Aorta (tissue), 5 donors: Measurements from ENCODE around the gene PDGFC. TPM values are rescaled to one million over a fixed set of nuclear protein-coding genes. Genes with fewer than 3 reads are reported as not detected.

Experiments
- ATAC-seq: fragments of 200-7000 bp; cut with Tn5 transposase; one replicate; pipeline ENCODE4 v1.9.1; 2022; ENCODE audit warnings: moderate library complexity; ENCODE audit not compliant: low FRiP score
- DNase-seq, 2 donors: peaks; one replicate each; pipeline ENCODE4 v3.0.0-alpha.2; 2020
- H3K27ac ChIP-seq, 2 donors: one replicate each; pipeline ENCODE4 v1.5.1; 2013; ENCODE audit warnings: low read length in 2 of 2, mild to moderate bottlenecking in 2 of 2, moderate library complexity in 2 of 2, control low read depth in 1 of 2, inconsistent platforms in 1 of 2, low read depth in 1 of 2
- H3K27me3 ChIP-seq, 2 donors: one replicate each; pipeline ENCODE4 v1.6.1; 2013; ENCODE audit warnings: control low read depth in 1 of 2, low read length in 1 of 2, mild to moderate bottlenecking in 1 of 2, moderate library complexity in 1 of 2; ENCODE audit not compliant: insufficient read depth in 2 of 2, control insufficient read depth in 1 of 2
- H3K36me3 ChIP-seq, 2 donors: one replicate each; pipeline ENCODE4 v1.6.1; 2013; ENCODE audit warnings: control low read depth in 1 of 2, low read length in 1 of 2, mild to moderate bottlenecking in 1 of 2; ENCODE audit not compliant: insufficient read depth in 2 of 2, control insufficient read depth in 1 of 2
- H3K4me1 ChIP-seq, 2 donors: one replicate each; pipeline ENCODE4 v1.6.1; 2013; ENCODE audit warnings: low read length in 2 of 2, control low read depth in 1 of 2, mild to moderate bottlenecking in 1 of 2, moderate library complexity in 1 of 2; ENCODE audit not compliant: insufficient read depth in 2 of 2, control insufficient read depth in 1 of 2
- H3K4me3 ChIP-seq, 2 donors: one replicate each; pipeline ENCODE4 v1.5.1; 2013; ENCODE audit warnings: low read length in 2 of 2, control low read depth in 1 of 2, mild to moderate bottlenecking in 1 of 2
- H3K9me3 ChIP-seq: one replicate; pipeline ENCODE4 v1.6.1; 2013; ENCODE audit warnings: mild to moderate bottlenecking, low read length; ENCODE audit not compliant: control insufficient read depth
- WGBS, 2 donors: extraction: QIAGEN DNeasy Blood & Tissue Kit; methylation state at CpG; one replicate each; pipeline ENCODE4 v1.1.7; 2013; 5-methylcytosine and 5-hydroxymethylcytosine counted together
- intact Hi-C, 2 donors: fragments of 100-400 bp; cut with DNase I; formaldehyde crosslinking; loops; one replicate each; pipeline versions ENCODE4 v1.14.2 to v1.15.0; 2022
- polyA plus RNA-seq, 2 donors: library from polyadenylated mRNA; stranded (reverse); fragments of 200-250 nt; gene quantifications; one replicate each; pipeline ENCODE4 v1.2.3, GENCODE V29; 2013
- total RNA-seq, 2 donors: library from RNA; stranded (reverse); fragmentation: NEBNext Ultra II Directional; extraction: Animal tissue kit (Norgen Biotek cat#: 25700); gene quantifications; one replicate each; pipeline ENCODE4 v1.2.1, GENCODE V29; 2021
- donor health status: healthy with polysubstance abuse.
- donor health status: Bipolar disorder and iron deficiency.
- donor health status: DM: no; HTN: no; CAD: no.
- donor health status: DM: no; HTN: no; CAD: no.
- donor health status: DM: yes; HTN: yes; CAD: no.

The PDGFC gene
- total and polyA plus RNA-seq, 4 donors, result 11.8 to 51.5 (median 29.2) TPM

GRCh38 chr4:156773648-156774357 is 197.8 kb downstream of the PDGFC start:
- no peak for DNase-seq
- ATAC-seq, result no peak
- H3K27me3 ChIP-seq, result no peaks in the 10 kb centered on the region
- H3K27ac ChIP-seq, result peak overlapping the region; percentile 68 to 82
- no peaks in the 10 kb centered on the region for H3K36me3 ChIP-seq
- no peaks in the 10 kb centered on the region for H3K9me3 ChIP-seq
- intact Hi-C loops, result loop anchor here (2.0 to 10.0 kb wide), 5 partner anchors 168 to 229 kb away; no protein-coding TSS in a partner anchor
- peaks cover 6 to 9% of the 10 kb centered on the region in 2 donors for H3K4me1 ChIP-seq
- 45 to 54% methylated on average over 4 of the region's 4 CpGs for WGBS, 2 donors
- no peak overlapping the region for H3K4me3 ChIP-seq

- ATAC-seq, result peak; percentile 75
- peak overlapping the region; percentile 59 to 67 for H3K27ac ChIP-seq
- WGBS, 2 donors, result 2 to 5% methylated on average over 6 of the region's 6 CpGs
- DNase-seq, result peak in 1 of 2 donors; percentile 51
- H3K4me3 ChIP-seq, result peak overlapping the region; percentile 26 to 76
- no peaks in the 10 kb centered on the region for H3K36me3 ChIP-seq
- no peaks in the 10 kb centered on the region for H3K9me3 ChIP-seq
- H3K4me1 ChIP-seq, result peaks cover 7% of the 10 kb centered on the region in 2 donors
- no peaks in the 10 kb centered on the region for H3K27me3 ChIP-seq
- intact Hi-C loops, result loop anchor here (5.0 to 10.0 kb wide), 4 partner anchors 171 to 227 kb away; no protein-coding TSS in a partner anchor
Measured at GRCh38 chr4:156771171-156771837, 200.3 kb downstream of the PDGFC start.

- Histone ChIP-seq H3K4me3 (no peak overlapping the region), H3K27me3 (no peaks in the 10 kb centered on the region), H3K4me1 (peaks cover 3 to 7% of the 10 kb centered on the region in 2 donors), H3K36me3 (no peaks in the 10 kb centered on the region), H3K9me3 (no peaks in the 10 kb centered on the region), H3K27ac (no peak overlapping the region)
- WGBS, 2 donors, result 3 to 16% methylated on average over 2 of the region's 2 CpGs
- intact Hi-C loops, result loop anchor here (5.0 to 10.0 kb wide), 4 partner anchors 172 to 225 kb away; no protein-coding TSS in a partner anchor
- ATAC-seq (no peak), DNase-seq (no peak)
Measured at GRCh38 chr4:156770140-156770539, 201.5 kb downstream of the PDGFC start.

- Histone ChIP-seq H3K4me1 (peaks cover 6 to 8% of the 10 kb centered on the region in 2 donors), H3K4me3 (no peak overlapping the region), H3K9me3 (no peaks in the 10 kb centered on the region), H3K27me3 (no peaks in the 10 kb centered on the region), H3K36me3 (no peaks in the 10 kb centered on the region), H3K27ac (peak overlapping the region in 1 of 2 donors; percentile 51)
- intact Hi-C loops, result no loop called here
- DNase-seq, result no peak
- no peak for ATAC-seq
- 64 to 69% methylated on average over 5 of the region's 5 CpGs for WGBS, 2 donors
Measured at GRCh38 chr4:156767911-156768415, 203.6 kb downstream of the PDGFC start.

GRCh38 chr4:156766846-156767245 is 204.8 kb downstream of the PDGFC start:
- WGBS, 2 donors, result 95% methylated on average over 1 of the region's 1 CpG
- no peak overlapping the region for H3K4me3 ChIP-seq
- no peaks in the 10 kb centered on the region for H3K36me3 ChIP-seq
- no peaks in the 10 kb centered on the region for H3K9me3 ChIP-seq
- ATAC-seq, result no peak
- H3K27me3 ChIP-seq, result no peaks in the 10 kb centered on the region
- DNase-seq, result no peak
- H3K27ac ChIP-seq, result no peak overlapping the region
- peaks cover 6 to 8% of the 10 kb centered on the region in 2 donors for H3K4me1 ChIP-seq
- intact Hi-C loops, result no loop called here

- Histone ChIP-seq H3K4me1 (peaks cover 6 to 8% of the 10 kb centered on the region in 2 donors), H3K9me3 (no peaks in the 10 kb centered on the region), H3K27ac (no peak overlapping the region), H3K4me3 (no peak overlapping the region), H3K27me3 (no peaks in the 10 kb centered on the region), H3K36me3 (no peaks in the 10 kb centered on the region)
- ATAC-seq (no peak), DNase-seq (no peak)
- intact Hi-C loops, result no loop called here
- 67 to 72% methylated on average over 3 of the region's 3 CpGs for whole genome bisulfite sequencing, 2 donors
Measured at GRCh38 chr4:156765277-156765676, 206.3 kb downstream of the PDGFC start.

GRCh38 chr4:156764846-156765245 is 206.8 kb downstream of the PDGFC start:
- no peaks in the 10 kb centered on the region for H3K9me3 ChIP-seq
- intact Hi-C loops, result no loop called here
- no peak overlapping the region for H3K4me3 ChIP-seq
- no peak for ATAC-seq
- no peak for DNase-seq
- H3K4me1 ChIP-seq, result peaks cover 6 to 8% of the 10 kb centered on the region in 2 donors
- no peaks in the 10 kb centered on the region for H3K27me3 ChIP-seq
- H3K27ac ChIP-seq, result no peak overlapping the region
- WGBS, 2 donors, result 36 to 46% methylated on average over 2 of the region's 2 CpGs
- H3K36me3 ChIP-seq, result no peaks in the 10 kb centered on the region

GRCh38 chr4:156764145-156764544 is 207.5 kb downstream of the PDGFC start:
- Histone ChIP-seq H3K36me3 (no peaks in the 10 kb centered on the region), H3K27me3 (no peaks in the 10 kb centered on the region), H3K4me1 (peaks cover 6 to 8% of the 10 kb centered on the region in 2 donors), H3K27ac (no peak overlapping the region), H3K9me3 (no peaks in the 10 kb centered on the region), H3K4me3 (no peak overlapping the region)
- 7 to 8% methylated on average over 2 of the region's 2 CpGs for WGBS, 2 donors
- DNase-seq (no peak), ATAC-seq (no peak)
- intact Hi-C loops, result no loop called here
